Cardiac septum (tissue), 1 donor: Measurements from ENCODE around the gene IKZF2. TPM values are rescaled to one million over a fixed set of nuclear protein-coding genes. Genes with fewer than 3 reads are reported as not detected.

Experiments
- total RNA-seq: library from RNA; stranded (reverse); fragmentation: NEBNext Ultra II Directional; extraction: Animal tissue kit (Norgen Biotek cat#: 25700); gene quantifications from one replicate; pipeline ENCODE4 v1.2.1, GENCODE V29; 2021
- donor health status: DM: no; HTN: no; CAD: no.

The IKZF2 gene
- total RNA-seq, 1 donor from 2014 or later: 5.6 TPM

Other genes with a start within 250 kb of the IKZF2 start
- gene SPAG16, start 132.9 kb upstream of the IKZF2 start, total RNA-seq: 22.8 TPM